IMR-90 (cell line): ENCODE results near the gene IP6K1. TPM values are rescaled to one million over a fixed set of nuclear protein-coding genes. Genes with fewer than 3 reads are reported as not detected.
A peak's percentile ranks its signal among the peaks of the same experiment; 100 is the strongest.

Source experiments
- ATAC-seq: fragments of 200-7000 bp; cut with Tn5 transposase; 2 replicates; pipeline ENCODE4 v1.9.1; 2020; ENCODE audit warnings: low read depth, mild to moderate bottlenecking, moderate library complexity
- BruUV-seq: library from RNA; stranded (reverse); fragments of 400-500 nt; replicated peaks from 2 replicates; lab custom pipeline; 2021; lab: Mats Ljungman, UMichigan
- CTCF ChIA-PET: fragments of 300-600 bp; formaldehyde crosslinking; extraction: SDS; loops from one replicate; lab custom pipeline; 2021; ENCODE audit warnings: antibody characterized with exemption; lab: Yijun Ruan, JAX
- POLR2A ChIA-PET: fragments of 300-600 bp; sonication (Branson Sonifier 250); formaldehyde crosslinking; loops from one replicate; lab custom pipeline; 2022; ENCODE audit warnings: antibody characterized with exemption; ENCODE audit not compliant: unreplicated experiment; lab: Charles Lee
- DNase-seq: peaks from one replicate; pipeline ENCODE4 v3.0.0; 2013
- H2AFZ ChIP-seq: replicated peaks from 2 replicates; pipeline ENCODE3; 2013; ENCODE audit warnings: low read length, mild to moderate bottlenecking; ENCODE audit not compliant: poor library complexity
- H2AK5ac ChIP-seq: 2 replicates; pipeline ENCODE4 v1.6.1; 2013; ENCODE audit warnings: low read depth, low read length, inconsistent platforms
- H2AK9ac ChIP-seq: replicated peaks from 2 replicates; pipeline ENCODE3; 2013; ENCODE audit warnings: mild to moderate bottlenecking, low read depth, low read length, moderate library complexity; ENCODE audit not compliant: poor library complexity
- H2BK120ac ChIP-seq: 2 replicates; pipeline ENCODE4 v1.6.1; 2013; ENCODE audit warnings: low read depth, low read length, inconsistent platforms
- H2BK15ac ChIP-seq: 3 replicates; pipeline ENCODE4 v1.6.1; 2013; ENCODE audit warnings: low read depth, low read length, inconsistent platforms
- H2BK20ac ChIP-seq: 2 replicates; pipeline ENCODE4 v1.6.1; 2013; ENCODE audit warnings: low read depth, mild to moderate bottlenecking, inconsistent platforms, low read length, moderate library complexity
- H2BK5ac ChIP-seq: 2 replicates; pipeline ENCODE4 v1.6.1; 2013; ENCODE audit warnings: mild to moderate bottlenecking, low read depth, low read length, inconsistent platforms; ENCODE audit not compliant: poor library complexity, severe bottlenecking
- H3K14ac ChIP-seq: replicated peaks from 2 replicates; pipeline ENCODE4 v1.6.1; 2013; ENCODE audit warnings: low read depth, low read length, inconsistent platforms
- H3K18ac ChIP-seq: 2 replicates; pipeline ENCODE4 v1.6.1; 2013; ENCODE audit warnings: low read depth, low read length, control low read depth
- H3K23ac ChIP-seq: 2 replicates; pipeline ENCODE4 v1.6.1; 2013; ENCODE audit warnings: low read depth, low read length, inconsistent platforms
- H3K27ac ChIP-seq: 2 replicates; pipeline ENCODE4 v1.5.1; 2013; ENCODE audit warnings: mild to moderate bottlenecking, control low read depth, low read length; ENCODE audit not compliant: insufficient read depth
- H3K27me3 ChIP-seq: 2 replicates; pipeline ENCODE4 v1.6.1; 2013; ENCODE audit warnings: low read length; ENCODE audit not compliant: control insufficient read depth, insufficient read depth
- H3K36me3 ChIP-seq: 2 replicates; pipeline ENCODE4 v1.6.1; 2013; ENCODE audit warnings: low read length, mixed read lengths; ENCODE audit not compliant: control insufficient read depth, insufficient read depth
- H3K4ac ChIP-seq: 2 replicates; pipeline ENCODE4 v1.6.1; 2013; ENCODE audit warnings: low read depth, low read length, inconsistent platforms
- H3K4me1 ChIP-seq: 2 replicates; pipeline ENCODE4 v1.6.1; 2013; ENCODE audit warnings: low read length, mixed read lengths; ENCODE audit not compliant: control insufficient read depth, insufficient read depth
- H3K4me2 ChIP-seq: 2 replicates; pipeline ENCODE4 v1.6.1; 2013; ENCODE audit warnings: low read depth, mild to moderate bottlenecking, control low read depth, low read length, moderate library complexity
- H3K4me3 ChIP-seq: 2 replicates; pipeline ENCODE4 v1.5.1; 2013; ENCODE audit warnings: low read depth, mild to moderate bottlenecking, control low read depth, low read length, moderate library complexity; ENCODE audit not compliant: insufficient read depth
- H3K56ac ChIP-seq: 2 replicates; pipeline ENCODE4 v1.6.1; 2013; ENCODE audit warnings: low read length, inconsistent platforms; ENCODE audit not compliant: insufficient read depth; ENCODE audit errors: extremely low read depth
- H3K79me1 ChIP-seq, 2 experiments: 2 replicates each; pipeline ENCODE4 v1.6.1; 2013; ENCODE audit warnings: low read length in 2 of 2, inconsistent platforms in 1 of 2, low read depth in 1 of 2
- H3K9ac ChIP-seq: 2 replicates; pipeline ENCODE4 v1.6.1; 2013; ENCODE audit warnings: low read depth, low read length, control low read depth
- H3K9me1 ChIP-seq: 2 replicates; pipeline ENCODE4 v1.6.1; 2013; ENCODE audit warnings: low read length, inconsistent platforms; ENCODE audit not compliant: insufficient read depth
- H3K9me3 ChIP-seq: 2 replicates; pipeline ENCODE4 v1.6.1; 2013; ENCODE audit warnings: low read length; ENCODE audit not compliant: control insufficient read depth, insufficient read depth
- H4K20me1 ChIP-seq: 2 replicates; pipeline ENCODE4 v1.6.1; 2013; ENCODE audit warnings: low read length, inconsistent platforms; ENCODE audit not compliant: insufficient read depth
- H4K5ac ChIP-seq: 2 replicates; pipeline ENCODE4 v1.6.1; 2013; ENCODE audit warnings: mild to moderate bottlenecking, low read depth, low read length, control low read depth
- H4K8ac ChIP-seq, 2 experiments: 2 replicates each; pipeline ENCODE4 v1.6.1; 2013; ENCODE audit warnings: low read depth in 2 of 2, low read length in 2 of 2, control low read depth in 1 of 2, inconsistent platforms in 1 of 2
- H4K91ac ChIP-seq: 2 replicates; pipeline ENCODE4 v1.6.1; 2013; ENCODE audit warnings: low read depth, low read length, inconsistent platforms; ENCODE audit not compliant: insufficient read depth
- BHLHE40 ChIP-seq: fragments of 150-350 bp; IDR thresholded peaks from 2 replicates; pipeline ENCODE4 v1.6.1; 2016; ENCODE audit warnings: mild to moderate bottlenecking, low read depth, low read length
- CEBPB ChIP-seq: IDR thresholded peaks from 2 replicates; pipeline ENCODE4 v1.6.1; 2012; ENCODE audit warnings: low read depth, low read length, improper control_type of control experiment
- CHD1 ChIP-seq: IDR thresholded peaks from 2 replicates; pipeline ENCODE4 v1.6.1; 2012; ENCODE audit warnings: low read depth, low read length, improper control_type of control experiment
- FOS ChIP-seq: fragments of 150-350 bp; IDR thresholded peaks from 2 replicates; pipeline ENCODE4 v1.6.1; 2016; ENCODE audit warnings: low read depth, low read length
- MAFK ChIP-seq: IDR thresholded peaks from 2 replicates; pipeline ENCODE4 v1.6.1; 2012; ENCODE audit warnings: low read depth, low read length, improper control_type of control experiment
- MAZ ChIP-seq: IDR thresholded peaks from 2 replicates; pipeline ENCODE4 v1.6.1; 2012; ENCODE audit warnings: low read depth, mild to moderate bottlenecking, low read length, improper control_type of control experiment, moderate library complexity, borderline replicate concordance
- MXI1 ChIP-seq: IDR thresholded peaks from 2 replicates; pipeline ENCODE4 v1.6.1; 2012; ENCODE audit warnings: low read depth, mild to moderate bottlenecking, low read length, moderate library complexity, borderline replicate concordance
- NFE2L2 ChIP-seq: fragments of 150-350 bp; IDR thresholded peaks from 2 replicates; pipeline ENCODE4 v1.6.1; 2016; ENCODE audit warnings: low read depth, mild to moderate bottlenecking, low read length
- POLR2A ChIP-seq: IDR thresholded peaks from 2 replicates; pipeline ENCODE4 v1.6.1; 2012; ENCODE audit warnings: mild to moderate bottlenecking, low read depth, low read length
- RAD21 ChIP-seq: IDR thresholded peaks from 2 replicates; pipeline ENCODE4 v1.6.1; 2012; ENCODE audit warnings: low read length, improper control_type of control experiment
- RCOR1 ChIP-seq: IDR thresholded peaks from 2 replicates; pipeline ENCODE4 v1.6.1; 2012; ENCODE audit warnings: mild to moderate bottlenecking, low read length, improper control_type of control experiment; ENCODE audit not compliant: insufficient replicate concordance
- RFX5 ChIP-seq: IDR thresholded peaks from 2 replicates; pipeline ENCODE4 v1.8.0; 2012; ENCODE audit warnings: low read depth, mild to moderate bottlenecking, low read length, moderate library complexity
- SMC3 ChIP-seq: fragments of 150-350 bp; IDR thresholded peaks from 2 replicates; pipeline ENCODE4 v1.6.1; 2016; ENCODE audit warnings: low read depth, mild to moderate bottlenecking, antibody characterized with exemption, low read length, moderate library complexity
- WGBS, 2 experiments: methylation state at CpG; one replicate each; pipeline versions ENCODE4 v1.1.5 to v1.1.7; 2013; ENCODE audit warnings: missing lambda C conversion rate in 2 of 2; ENCODE audit not compliant: insufficient read length in 1 of 2; ENCODE audit errors: extremely low coverage in 2 of 2; 5-methylcytosine and 5-hydroxymethylcytosine counted together
- dilution Hi-C: fragments of 300-500 bp; cut with HindIII; formaldehyde crosslinking; loops from one replicate; pipeline ENCODE4 v1.14.3; 2018; ENCODE audit warnings: low sequenced_read_pairs; ENCODE audit not compliant: unreplicated experiment
- in situ Hi-C: fragments of 300-500 bp; cut with MboI; formaldehyde crosslinking; loops from 3 replicates; pipeline ENCODE4 v1.14.3; 2019; ENCODE audit warnings: low sequenced_read_pairs, inconsistent platforms, mixed read lengths
- intact Hi-C: fragments of 100-400 bp; cut with micrococcal nuclease; formaldehyde crosslinking; loops from 2 replicates; pipeline ENCODE4 v1.10.0; 2022
- polyA plus RNA-seq, 3 experiments: library from polyadenylated mRNA; depleted of rRNA; stranded (reverse); fragments of >200 nt; gene quantifications; 2 replicates each; pipeline ENCODE4 v1.2.3, GENCODE V29; 2012; ENCODE audit warnings: low replicate concordance in 1 of 3
- total RNA-seq: library from RNA; depleted of rRNA; stranded (reverse); fragments of >200 nt; gene quantifications from 2 replicates; pipeline ENCODE4 v1.2.3, GENCODE V29; 2012
- TF ChIP-seq, protein P1 (sequence below): fragments of 150-350 bp; IDR thresholded peaks from 2 replicates; pipeline ENCODE4 v1.6.1; 2016; ENCODE audit warnings: low read depth, mild to moderate bottlenecking, low read length, moderate library complexity, borderline replicate concordance
- TF ChIP-seq, protein P2 (sequence below): fragments of 150-350 bp; IDR thresholded peaks from 2 replicates; pipeline ENCODE4 v1.6.1; 2017; ENCODE audit warnings: mild to moderate bottlenecking, antibody characterized with exemption, low read length, low read depth

The IP6K1 gene
- total and polyA plus RNA-seq, 2 of the 4 experiments (the other 2 are of a cell fraction): 28.3 to 28.7 TPM

DNA sequence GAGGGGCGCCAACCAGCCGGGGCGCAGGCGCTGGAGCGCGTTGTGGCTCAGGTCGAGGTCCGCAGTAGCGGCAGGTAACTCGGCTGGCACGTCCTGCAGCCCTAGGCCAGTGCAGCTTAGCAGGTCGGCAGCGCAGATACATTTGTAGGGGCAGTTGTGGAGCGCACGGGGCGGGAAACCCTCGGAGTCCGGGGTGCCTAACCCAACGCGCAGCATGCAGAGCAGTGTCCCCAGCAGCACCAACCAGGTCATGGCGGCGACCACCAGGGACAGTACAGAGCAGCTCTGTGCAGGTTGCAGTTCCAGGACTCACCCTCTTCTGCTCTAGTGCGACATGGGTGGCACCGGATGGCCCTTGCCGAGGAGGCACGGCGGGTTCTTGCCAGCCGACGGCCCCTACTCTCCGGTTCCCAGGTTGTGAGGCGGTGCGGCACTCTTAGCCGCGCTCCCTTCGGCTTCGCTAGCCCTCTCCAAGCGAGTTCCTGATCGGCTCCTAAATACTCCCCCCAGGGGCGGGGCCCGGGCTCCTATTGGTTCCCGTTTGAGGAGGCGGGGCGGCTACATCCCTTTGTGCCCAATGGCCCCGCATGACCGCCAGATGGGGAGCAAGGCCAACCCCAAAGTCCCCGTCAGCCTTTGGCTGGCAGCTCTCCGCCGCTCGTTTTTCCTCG, 67.0 kb downstream of the IP6K1 start, which contains the start of gene AMIGO3:
Gene AMIGO3 (minus strand): TSS at position 471 of the 671 bp plus-strand sequence. CDS start 219 bp downstream, at position 252.
- DNase-seq: peak; percentile 86
- Histone ChIP-seq H4K91ac (no peak within 1 kb of the TSS), H2BK15ac (no peak within 1 kb of the TSS), H3K9me1 (peaks cover 5% of the 10 kb centered on the region; the same call in 1 of the 2 replicates), H3K56ac (no peak within 1 kb of the TSS), H3K18ac (no peak within 1 kb of the TSS), H3K4ac (peak within 1 kb of the TSS; percentile 31), H3K79me1 (peaks cover 15 to 38% of the 10 kb centered on the region in 2 experiments; a peak in 3 of 4 replicates), H3K27me3 (no peaks in the 10 kb centered on the region), H3K27ac (no peak within 1 kb of the TSS; the same call in 1 of the 2 replicates), H2AFZ (peak within 1 kb of the TSS; percentile 95), H3K36me3 (peaks cover 30% of the 10 kb centered on the region), H3K9me3 (no peaks in the 10 kb centered on the region), H3K9ac (peak within 1 kb of the TSS; percentile 65; the same call in 1 of the 2 replicates), H3K4me2 (peak within 1 kb of the TSS; percentile 98), H4K5ac (0 out of 2 replicates have a peak within 1 kb of the TSS, but pooled peaks have one; percentile 33), H3K14ac (peak within 1 kb of the TSS; percentile 38; the same call in 1 of the 2 replicates), H2BK5ac (no peak within 1 kb of the TSS), H2BK120ac (no peak within 1 kb of the TSS), H2AK5ac (peak within 1 kb of the TSS; percentile 46; the same call in 1 of the 2 replicates), H2AK9ac (peak within 1 kb of the TSS; percentile 91), H3K4me1 (peaks cover 13% of the 10 kb centered on the region), H4K20me1 (peaks cover 31% of the 10 kb centered on the region), H4K8ac (peak within 1 kb of the TSS in 1 of 2 experiments; percentile 43; a peak in 1 of 4 replicates), H2BK20ac (no peak within 1 kb of the TSS), H3K23ac (peak within 1 kb of the TSS; percentile 49), H3K4me3 (peak within 1 kb of the TSS; percentile 69)
- ChIA-PET POLR2A (interaction anchor here (0.6 to 0.8 kb wide), 2 partner anchors 42 to 117 kb away, joined by 4 to 5 read pairs; no protein-coding TSS in a partner anchor), CTCF (interaction anchor here (1.0 to 3.3 kb wide), 3 partner anchors 120 to 186 kb away, joined by 3 to 9 read pairs (median 3); no protein-coding TSS in a partner anchor)
- no TSS peak for BruUV-seq
- in situ Hi-C loops: no loop called here
- ATAC-seq: peak; percentile 75
- intact Hi-C loops: loop anchor here (1.0 kb wide), 1 partner anchor 120 kb away; no protein-coding TSS in a partner anchor
- dilution Hi-C loops: no loop called here
- WGBS, 2 experiments: 3% methylated on average over 25 of the region's 50 CpGs; no CpG with 5 or more reads in 1 of the 2 experiments
- TF ChIP-seq, protein P1, sequence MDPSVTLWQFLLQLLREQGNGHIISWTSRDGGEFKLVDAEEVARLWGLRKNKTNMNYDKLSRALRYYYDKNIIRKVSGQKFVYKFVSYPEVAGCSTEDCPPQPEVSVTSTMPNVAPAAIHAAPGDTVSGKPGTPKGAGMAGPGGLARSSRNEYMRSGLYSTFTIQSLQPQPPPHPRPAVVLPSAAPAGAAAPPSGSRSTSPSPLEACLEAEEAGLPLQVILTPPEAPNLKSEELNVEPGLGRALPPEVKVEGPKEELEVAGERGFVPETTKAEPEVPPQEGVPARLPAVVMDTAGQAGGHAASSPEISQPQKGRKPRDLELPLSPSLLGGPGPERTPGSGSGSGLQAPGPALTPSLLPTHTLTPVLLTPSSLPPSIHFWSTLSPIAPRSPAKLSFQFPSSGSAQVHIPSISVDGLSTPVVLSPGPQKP: no peak
- TF ChIP-seq RFX5: no peak
- no peak for TF ChIP-seq RCOR1
- TF ChIP-seq, protein P2, sequence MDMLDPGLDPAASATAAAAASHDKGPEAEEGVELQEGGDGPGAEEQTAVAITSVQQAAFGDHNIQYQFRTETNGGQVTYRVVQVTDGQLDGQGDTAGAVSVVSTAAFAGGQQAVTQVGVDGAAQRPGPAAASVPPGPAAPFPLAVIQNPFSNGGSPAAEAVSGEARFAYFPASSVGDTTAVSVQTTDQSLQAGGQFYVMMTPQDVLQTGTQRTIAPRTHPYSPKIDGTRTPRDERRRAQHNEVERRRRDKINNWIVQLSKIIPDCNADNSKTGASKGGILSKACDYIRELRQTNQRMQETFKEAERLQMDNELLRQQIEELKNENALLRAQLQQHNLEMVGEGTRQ: peak; percentile 28; the same call in 1 of the 2 replicates
- 0 out of 2 replicates have a peak, but pooled peaks have one; percentile 17 for TF ChIP-seq SMC3
- no peak for TF ChIP-seq FOS
- TF ChIP-seq CEBPB: no peak
- TF ChIP-seq POLR2A: peak; percentile 53; the same call in 1 of the 2 replicates
- no peak for TF ChIP-seq MAFK
- TF ChIP-seq CHD1: no peak
- no peak for TF ChIP-seq BHLHE40
- peak; percentile 74; the same call in 1 of the 2 replicates for TF ChIP-seq MAZ
- TF ChIP-seq MXI1: no peak
- TF ChIP-seq NFE2L2: no peak
- TF ChIP-seq RAD21: peak; percentile 38
